ENCODE data around the gene PPP4R3A.
"Not testable (repeated sequence)": the region's sequence is repeated elsewhere in the genome, so short reads cannot be mapped to it uniquely, and the experiment has no call there.

PPP4R3A gene

GRCh38 chr14:91444335-91445020 is 65.6 kb downstream of the PPP4R3A start:
- in situ Hi-C loops (cut with MboI; ENCODE audit: low sequenced_read_pairs) = no loop called here

GRCh38 chr14:91439345-91439744 is 70.8 kb downstream of the PPP4R3A start:
- in situ Hi-C loops (cut with MboI; ENCODE audit: low sequenced_read_pairs) = no loop called here

- in situ Hi-C loops (cut with MboI; ENCODE audit: low sequenced_read_pairs) = no loop called here
Measured at GRCh38 chr14:91438845-91439244, 71.3 kb downstream of the PPP4R3A start.

- in situ Hi-C loops (cut with MboI; ENCODE audit: low sequenced_read_pairs) = not testable (repeated sequence)
Measured at GRCh38 chr14:91436266-91436665, 73.8 kb downstream of the PPP4R3A start.

- in situ Hi-C loops (cut with MboI; ENCODE audit: low sequenced_read_pairs) = no loop called here
Measured at GRCh38 chr14:91429385-91429784, 80.7 kb downstream of the PPP4R3A start.

- in situ Hi-C loops (cut with MboI; ENCODE audit: low sequenced_read_pairs) = not testable (repeated sequence)
Measured at GRCh38 chr14:91428931-91429330, 81.2 kb downstream of the PPP4R3A start.

GRCh38 chr14:91425531-91425944 is 84.6 kb downstream of the PPP4R3A start:
- in situ Hi-C loops (cut with MboI; ENCODE audit: low sequenced_read_pairs) = not testable (repeated sequence)

- in situ Hi-C loops (cut with MboI; ENCODE audit: low sequenced_read_pairs) = no loop called here
Measured at GRCh38 chr14:91424813-91425530, 85.1 kb downstream of the PPP4R3A start.

- in situ Hi-C loops (cut with MboI; ENCODE audit: low sequenced_read_pairs) = no loop called here
Measured at GRCh38 chr14:91420686-91421085, 89.4 kb downstream of the PPP4R3A start.

GRCh38 chr14:91419451-91419850 is 90.7 kb downstream of the PPP4R3A start:
- in situ Hi-C loops (cut with MboI; ENCODE audit: low sequenced_read_pairs) = no loop called here

GRCh38 chr14:91419044-91419397 is 91.1 kb downstream of the PPP4R3A start:
- in situ Hi-C loops (cut with MboI; ENCODE audit: low sequenced_read_pairs) = no loop called here

- in situ Hi-C loops (cut with MboI; ENCODE audit: low sequenced_read_pairs) = no loop called here
Measured at GRCh38 chr14:91418387-91419043, 91.6 kb downstream of the PPP4R3A start.

GRCh38 chr14:91417983-91418386 is 92.1 kb downstream of the PPP4R3A start:
- in situ Hi-C loops (cut with MboI; ENCODE audit: low sequenced_read_pairs) = no loop called here

GRCh38 chr14:91417120-91417982 is 92.8 kb downstream of the PPP4R3A start, which contains the start of gene CCDC88C:
Gene CCDC88C (minus strand): TSS chr14:91417820. CDS start chr14:91417690, 130 bp downstream.
- in situ Hi-C loops (cut with MboI; ENCODE audit: low sequenced_read_pairs) = no loop called here

GRCh38 chr14:91416744-91417119 is 93.4 kb downstream of the PPP4R3A start:
- in situ Hi-C loops (cut with MboI; ENCODE audit: low sequenced_read_pairs) = no loop called here

GRCh38 chr14:91415794-91416743 is 94.0 kb downstream of the PPP4R3A start:
- in situ Hi-C loops (cut with MboI; ENCODE audit: low sequenced_read_pairs) = no loop called here

GRCh38 chr14:91414475-91414833 is 95.7 kb downstream of the PPP4R3A start:
- in situ Hi-C loops (cut with MboI; ENCODE audit: low sequenced_read_pairs) = no loop called here

- in situ Hi-C loops (cut with MboI; ENCODE audit: low sequenced_read_pairs) = no loop called here
Measured at GRCh38 chr14:91413547-91414474, 96.3 kb downstream of the PPP4R3A start.

- in situ Hi-C loops (cut with MboI; ENCODE audit: low sequenced_read_pairs) = no loop called here
Measured at GRCh38 chr14:91412939-91413338, 97.2 kb downstream of the PPP4R3A start.

All from hTERT RPE-1 (cell line).